HepG2 (cell line): Measurements from ENCODE around the gene PRRT2. TPM values are rescaled to one million over a fixed set of nuclear protein-coding genes. Genes with fewer than 3 reads are reported as not detected.
A peak's percentile ranks its signal among the peaks of the same experiment; 100 is the strongest.

ENCODE experiments used
- ATAC-seq: fragments of 200-7000 bp; cut with Tn5 transposase; 3 replicates; pipeline ENCODE4 v1.9.1; 2020; ENCODE audit warnings: mild to moderate bottlenecking, moderate library complexity
- BruUV-seq: library from RNA; stranded (reverse); fragments of 400-500 nt; replicated peaks from 2 replicates; lab custom pipeline; 2021; lab: Mats Ljungman, UMichigan
- CTCF ChIA-PET: fragments of 300-600 bp; formaldehyde crosslinking; extraction: SDS; loops from one replicate; lab custom pipeline; 2021; ENCODE audit warnings: low total read pairs, inconsistent platforms, low intra/inter-chr PET ratio; lab: Yijun Ruan, JAX
- POLR2A ChIA-PET: fragments of 350-600 bp; sonication (Branson Sonifier 250); formaldehyde crosslinking; loops from one replicate; lab custom pipeline; 2020; ENCODE audit warnings: antibody characterized with exemption, inconsistent platforms; lab: Yijun Ruan, JAX
- DNase-seq: peaks from one replicate; pipeline ENCODE4 v3.0.0-alpha.2; 2015; ENCODE audit warnings: low spot score
- FAIRE-seq: peaks from 3 replicates; lab custom pipeline; 2011; peaks lifted over from hg19 to GRCh38; lab: Jason Lieb, UNC
- H2AFZ ChIP-seq: one replicate; pipeline ENCODE4 v1.6.1; 2011; ENCODE audit warnings: low read length, inconsistent platforms
- H3K27ac ChIP-seq: fragments of 300-600 bp; 3 replicates; pipeline ENCODE4 v1.8.0; 2011; ENCODE audit warnings: mixed run types, mild to moderate bottlenecking, mixed read lengths, low read length, inconsistent platforms; ENCODE audit not compliant: insufficient read depth; ENCODE audit errors: extremely low read length
- H3K27me3 ChIP-seq, 2 experiments: fragments of 200-600 bp in 1 of 2; 2 replicates in 1 of 2; 3 replicates in 1 of 2; pipeline versions ENCODE4 v1.6.0 to v1.8.0; 2011; ENCODE audit warnings: low read length in 2 of 2, mild to moderate bottlenecking in 2 of 2, moderate library complexity in 2 of 2, inconsistent platforms in 1 of 2; ENCODE audit not compliant: insufficient read depth in 2 of 2, control insufficient read depth in 1 of 2
- H3K36me3 ChIP-seq, 2 experiments: fragments of 200-600 bp in 1 of 2; replicated peaks in 1 of 2; 2 replicates in 1 of 2; 3 replicates in 1 of 2; pipeline versions ENCODE4 v1.5.1 to v1.8.0; 2011; ENCODE audit warnings: low read length in 2 of 2, inconsistent platforms in 1 of 2; ENCODE audit not compliant: insufficient read depth in 2 of 2, control insufficient read depth in 1 of 2
- H3K4me1 ChIP-seq: 2 replicates; pipeline ENCODE4 v1.5.1; 2012; ENCODE audit warnings: low read length, inconsistent platforms; ENCODE audit not compliant: insufficient read depth
- H3K4me2 ChIP-seq: 2 replicates; pipeline ENCODE4 v1.6.0; 2011; ENCODE audit warnings: low read depth, low read length, inconsistent platforms
- H3K4me3 ChIP-seq, 3 experiments: fragments of 200-600 bp in 1 of 3; sonication (generic), shearing (Covaris generic) in 1 of 3; replicated peaks in 1 of 3; 2 replicates each; pipeline ENCODE4 v1.5.1; 2011 to 2016; ENCODE audit warnings: low read length in 3 of 3, inconsistent platforms in 2 of 3, low read depth in 2 of 3, mild to moderate bottlenecking in 2 of 3, control low read depth in 1 of 3, mixed read lengths in 1 of 3; ENCODE audit not compliant: insufficient read depth in 1 of 3
- H3K79me2 ChIP-seq: one replicate; pipeline ENCODE4 v1.6.1; 2011; ENCODE audit warnings: low read length, inconsistent platforms; ENCODE audit not compliant: insufficient read depth
- H3K9ac ChIP-seq: 2 replicates; pipeline ENCODE4 v1.6.0; 2011; ENCODE audit warnings: mild to moderate bottlenecking, low read depth, low read length, inconsistent platforms; ENCODE audit not compliant: insufficient read depth
- H3K9me3 ChIP-seq: 2 replicates; pipeline ENCODE4 v1.5.1; 2012; ENCODE audit warnings: mild to moderate bottlenecking, low read length
- H4K20me1 ChIP-seq: 2 replicates; pipeline ENCODE4 v1.6.0; 2011; ENCODE audit warnings: inconsistent platforms, mild to moderate bottlenecking, low read length, moderate library complexity; ENCODE audit not compliant: insufficient read depth
- DPF2 ChIP-seq: sonication (generic); formaldehyde crosslinking; IDR thresholded peaks from 2 replicates; pipeline ENCODE4 v1.4.0; 2020; ENCODE audit warnings: mild to moderate bottlenecking, low read depth, missing genetic modification reagents, borderline replicate concordance
- EED ChIP-seq: sonication (generic); formaldehyde crosslinking; IDR thresholded peaks from 2 replicates; pipeline ENCODE4 v1.5.0; 2020; ENCODE audit warnings: mild to moderate bottlenecking, missing genetic modification reagents
- GABPB1 ChIP-seq: IDR thresholded peaks from 2 replicates; pipeline ENCODE4 v1.6.1; 2016; ENCODE audit warnings: mild to moderate bottlenecking, missing genetic modification reagents, moderate library complexity, missing compliant biosample characterization
- GATAD1 ChIP-seq: IDR thresholded peaks from 2 replicates; pipeline ENCODE4 v1.6.1; 2016; ENCODE audit warnings: missing genetic modification reagents, missing compliant biosample characterization
- HHEX ChIP-seq: IDR thresholded peaks from 2 replicates; pipeline ENCODE4 v1.6.1; 2016; ENCODE audit warnings: control low read depth
- KDM4B ChIP-seq: sonication (generic); formaldehyde crosslinking; IDR thresholded peaks from 2 replicates; pipeline ENCODE4 v1.4.0; 2020; ENCODE audit warnings: missing genetic modification reagents
- MBNL3 ChIP-seq: fragments of 250-450 bp; sonication (Bioruptor Pico); conservative IDR thresholded peaks from 2 replicates; pipeline ENCODE4 v1.8.0; 2022; ENCODE audit warnings: mild to moderate bottlenecking, inconsistent platforms
- NFIB ChIP-seq: sonication (generic); formaldehyde crosslinking; IDR thresholded peaks from 2 replicates; pipeline ENCODE4 v1.9.0; 2021; ENCODE audit warnings: missing genetic modification reagents, mild to moderate bottlenecking, borderline replicate concordance
- POLR2A ChIP-seq, 2 experiments: IDR thresholded peaks; 2 replicates each; pipeline ENCODE4 v1.6.1; 2011; ENCODE audit warnings: low read depth in 2 of 2, low read length in 2 of 2, mild to moderate bottlenecking in 1 of 2, moderate library complexity in 1 of 2; ENCODE audit not compliant: insufficient read depth in 1 of 2
- REXO4 ChIP-seq: sonication (generic); formaldehyde crosslinking; IDR thresholded peaks from 2 replicates; pipeline ENCODE4 v1.8.0; 2022; ENCODE audit warnings: missing genetic modification reagents, mild to moderate bottlenecking, borderline replicate concordance
- SATB2 ChIP-seq: sonication (generic); formaldehyde crosslinking; IDR thresholded peaks from 2 replicates; pipeline ENCODE4 v1.5.0; 2020; ENCODE audit warnings: missing genetic modification reagents
- SOX5 ChIP-seq: IDR thresholded peaks from 2 replicates; pipeline ENCODE4 v1.6.1; 2016; ENCODE audit warnings: borderline replicate concordance
- TCF12 ChIP-seq, 2 experiments: fragments of 450-650 bp in 1 of 2; sonication (generic) in 1 of 2; formaldehyde crosslinking in 1 of 2; IDR thresholded peaks; 2 replicates each; pipeline versions ENCODE4 v1.6.1 to v1.8.0; 2017 to 2022; ENCODE audit warnings: antibody characterized with exemption in 1 of 2, mild to moderate bottlenecking in 1 of 2, missing genetic modification reagents in 1 of 2, moderate library complexity in 1 of 2
- THYN1 ChIP-seq: sonication (generic); formaldehyde crosslinking; IDR thresholded peaks from 2 replicates; pipeline ENCODE4 v1.8.1; 2023; ENCODE audit warnings: low read depth, mild to moderate bottlenecking, moderate library complexity, missing genetic modification reagents, borderline replicate concordance
- ZC3H4 ChIP-seq: sonication (generic); formaldehyde crosslinking; IDR thresholded peaks from 2 replicates; pipeline ENCODE4 v1.4.0; 2020; ENCODE audit warnings: missing genetic modification reagents, borderline replicate concordance
- ZNF292 ChIP-seq: sonication (generic); formaldehyde crosslinking; IDR thresholded peaks from 2 replicates; pipeline ENCODE4 v1.8.1; 2022; ENCODE audit warnings: mild to moderate bottlenecking, low read depth, missing genetic modification reagents, borderline replicate concordance
- ZNF431 ChIP-seq: sonication (generic); formaldehyde crosslinking; IDR thresholded peaks from 2 replicates; pipeline ENCODE4 v1.9.0; 2022; ENCODE audit warnings: missing genetic modification reagents, low read depth, mild to moderate bottlenecking, borderline replicate concordance
- ZNF530 ChIP-seq: sonication (generic); formaldehyde crosslinking; IDR thresholded peaks from 2 replicates; pipeline ENCODE4 v1.5.0; 2020; ENCODE audit warnings: low read depth, mild to moderate bottlenecking, missing genetic modification reagents
- ZNF670 ChIP-seq: sonication (generic); formaldehyde crosslinking; IDR thresholded peaks from 2 replicates; pipeline ENCODE4 v1.8.0; 2022; ENCODE audit warnings: mild to moderate bottlenecking, missing genetic modification reagents, borderline replicate concordance
- WGBS: methylation state at CpG from one replicate; pipeline ENCODE4 v1.1.6; 2017; ENCODE audit warnings: low lambda C conversion rate; 5-methylcytosine and 5-hydroxymethylcytosine counted together
- in situ Hi-C: cut with HindIII; loops from 2 replicates; pipeline ENCODE4 v1.10.0; 2017; ENCODE audit warnings: low pct_unique_long_range_greater_than_20kb; ENCODE audit not compliant: extremely low pct_ligation_motif_present
- intact Hi-C: fragments of 100-400 bp; cut with micrococcal nuclease; formaldehyde crosslinking; loops from one replicate; pipeline ENCODE4 v1.10.0; 2022; ENCODE audit not compliant: unreplicated experiment
- polyA plus RNA-seq, 8 experiments: library from polyadenylated mRNA; depleted of rRNA in 3 of 8; stranded (reverse) in 7 of 8; unstranded in 1 of 8; fragments of >200 nt; fragmentation: Illumina TruSeq in 4 of 8; extraction: Trizol in 4 of 8; gene quantifications; 2 replicates each; pipeline versions ENCODE4 v1.2.1 to v1.2.3, GENCODE V29; 2011 to 2016; ENCODE audit warnings: low read depth in 4 of 8, missing spikeins in 1 of 8, mixed read lengths in 1 of 8; ENCODE audit not compliant: insufficient read depth in 1 of 8
- total RNA-seq, 5 experiments: library from RNA; depleted of rRNA; stranded (reverse); fragments of >200 nt; fragmentation: Illumina TruSeq; extraction: Trizol; gene quantifications; 2 replicates each; pipeline ENCODE4 v1.2.3, GENCODE V29; 2016; ENCODE audit warnings: low read depth in 1 of 5
- TF ChIP-seq, protein P1 (sequence below): sonication (generic); formaldehyde crosslinking; IDR thresholded peaks from 2 replicates; pipeline ENCODE4 v1.8.0; 2022; ENCODE audit warnings: missing genetic modification reagents, mild to moderate bottlenecking, inconsistent platforms, borderline replicate concordance
- TF ChIP-seq, protein P2 (sequence below): IDR thresholded peaks from 2 replicates; pipeline ENCODE4 v1.6.1; 2016; ENCODE audit warnings: missing compliant biosample characterization, missing genetic modification reagents, borderline replicate concordance

The PRRT2 gene
- total and polyA plus RNA-seq, 2 of the 13 experiments (the other 11 are each of a cell fraction or from before 2014, with no cell fraction given) = 0.51 to 1.1 TPM

DNA sequence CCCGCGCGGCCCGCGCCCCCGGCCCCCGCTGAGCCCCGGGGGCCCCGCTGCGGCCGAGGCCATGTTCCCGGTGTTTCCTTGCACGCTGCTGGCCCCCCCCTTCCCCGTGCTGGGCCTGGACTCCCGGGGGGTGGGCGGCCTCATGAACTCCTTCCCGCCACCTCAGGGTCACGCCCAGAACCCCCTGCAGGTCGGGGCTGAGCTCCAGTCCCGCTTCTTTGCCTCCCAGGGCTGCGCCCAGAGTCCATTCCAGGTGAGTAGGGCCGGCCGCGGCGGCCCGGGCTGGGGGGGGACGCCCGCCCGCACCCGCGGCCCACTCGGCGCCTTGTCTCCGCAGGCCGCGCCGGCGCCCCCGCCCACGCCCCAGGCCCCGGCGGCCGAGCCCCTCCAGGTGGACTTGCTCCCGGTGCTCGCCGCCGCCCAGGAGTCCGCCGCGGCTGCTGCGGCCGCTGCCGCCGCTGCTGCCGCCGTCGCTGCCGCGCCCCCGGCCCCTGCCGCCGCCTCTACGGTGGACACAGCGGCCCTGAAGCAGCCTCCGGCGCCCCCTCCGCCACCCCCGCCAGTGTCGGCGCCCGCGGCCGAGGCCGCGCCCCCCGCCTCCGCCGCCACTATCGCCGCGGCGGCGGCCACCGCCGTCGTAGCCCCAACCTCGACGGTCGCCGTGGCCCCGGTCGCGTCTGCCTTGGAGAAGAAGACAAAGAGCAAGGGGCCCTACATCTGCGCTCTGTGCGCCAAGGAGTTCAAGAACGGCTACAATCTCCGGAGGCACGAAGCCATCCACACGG lies 5.2 kb upstream of the PRRT2 start:
- Histone ChIP-seq H4K20me1 (peaks cover 23% of the 10 kb centered on the region; the same call in 1 of the 2 replicates), H3K4me3 (peak overlapping the region; percentile 68 to 85 (median 77)), H3K4me1 (peaks cover 60% of the 10 kb centered on the region), H3K4me2 (peak overlapping the region; percentile 88), H3K79me2 (peaks cover 22% of the 10 kb centered on the region), H3K9me3 (no peaks in the 10 kb centered on the region), H3K9ac (peak overlapping the region; percentile 85), H2AFZ (no peak overlapping the region), H3K27ac (peak overlapping the region; percentile 90), H3K36me3 (peaks cover 10 to 46% of the 10 kb centered on the region in 2 experiments), H3K27me3 (no peaks in the 10 kb centered on the region)
- DNase-seq (peak; percentile 76), ATAC-seq (no peak), FAIRE-seq (no peak)
- no TSS peak for BruUV-seq
- CTCF ChIA-PET = interaction anchor here (1.8 kb wide), 1 partner anchor 42 kb away, joined by 5 read pairs; no protein-coding TSS in a partner anchor
- WGBS = under 1% methylated on average over 44 of the region's 99 CpGs
- POLR2A ChIA-PET = interaction anchor here (0.6 to 3.7 kb wide), 27 partner anchors 10 to 259 kb away, joined by 3 to 80 read pairs (median 4); partner anchors contain the start of genes ALDOA, ASPHD1, CDIPT and KIF22
- in situ Hi-C loops = loop anchor here (25.0 kb wide), 1 partner anchor 855 kb away; the partner anchor contains the start of genes FBRS and PRR14
- intact Hi-C loops = no loop called here
- no peak for TF ChIP-seq ZNF670 (CRISPR knock-in tag)
- TF ChIP-seq ZC3H4 (CRISPR knock-in tag) = peak; percentile 86; the same call in 1 of the 2 replicates
- no peak for TF ChIP-seq DPF2 (CRISPR knock-in tag)
- no peak for TF ChIP-seq MBNL3 (CRISPR knock-in tag)
- no peak for TF ChIP-seq ZNF530 (CRISPR knock-in tag)
- TF ChIP-seq, protein P1, sequence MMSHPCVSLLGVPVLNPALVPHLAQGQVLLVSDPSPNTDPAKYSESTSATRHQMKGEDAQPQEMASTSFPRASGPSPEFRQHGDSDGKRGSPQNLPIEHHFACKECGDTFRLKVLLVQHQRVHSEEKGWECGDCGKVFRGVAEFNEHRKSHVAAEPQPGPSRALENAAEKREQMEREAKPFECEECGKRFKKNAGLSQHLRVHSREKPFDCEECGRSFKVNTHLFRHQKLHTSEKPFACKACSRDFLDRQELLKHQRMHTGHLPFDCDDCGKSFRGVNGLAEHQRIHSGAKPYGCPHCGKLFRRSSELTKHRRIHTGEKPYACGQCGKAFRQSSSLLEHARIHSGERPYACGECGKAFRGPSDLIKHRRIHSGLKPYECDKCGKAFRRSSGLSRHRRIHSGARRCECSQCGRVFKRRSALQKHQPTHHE = no peak
- TF ChIP-seq GABPB1 = peak; percentile 50; the same call in 1 of the 2 replicates
- 0 out of 2 replicates have a peak, but pooled peaks have one; percentile 50 for TF ChIP-seq KDM4B (CRISPR knock-in tag)
- no peak for TF ChIP-seq NFIB (CRISPR knock-in tag)
- no peak for TF ChIP-seq ZNF292 (CRISPR knock-in tag)
- TF ChIP-seq REXO4 = no peak
- no peak for TF ChIP-seq HHEX (CRISPR knock-in tag)
- no peak for TF ChIP-seq EED
- no peak for TF ChIP-seq SATB2 (CRISPR knock-in tag)
- no peak for TF ChIP-seq THYN1 (CRISPR knock-in tag)
- TF ChIP-seq POLR2A (IDR thresholded peaks at IDR 0.05; ENCODE audit: insufficient read depth in 1 of 2, low read depth in 2 of 2, low read length in 2 of 2) = peak in 1 of 2 experiments; percentile 58; a peak in 1 of 4 replicates
- no peak for TF ChIP-seq SOX5 (CRISPR knock-in tag)
- TF ChIP-seq GATAD1 (CRISPR knock-in tag) = no peak
- no peak for TF ChIP-seq TCF12 (IDR thresholded peaks at IDR 0.05)
- TF ChIP-seq TCF12 (CRISPR knock-in tag; IDR thresholded peaks at IDR 0.05) = no peak; the same call in 1 of the 2 replicates
- TF ChIP-seq, protein P2, sequence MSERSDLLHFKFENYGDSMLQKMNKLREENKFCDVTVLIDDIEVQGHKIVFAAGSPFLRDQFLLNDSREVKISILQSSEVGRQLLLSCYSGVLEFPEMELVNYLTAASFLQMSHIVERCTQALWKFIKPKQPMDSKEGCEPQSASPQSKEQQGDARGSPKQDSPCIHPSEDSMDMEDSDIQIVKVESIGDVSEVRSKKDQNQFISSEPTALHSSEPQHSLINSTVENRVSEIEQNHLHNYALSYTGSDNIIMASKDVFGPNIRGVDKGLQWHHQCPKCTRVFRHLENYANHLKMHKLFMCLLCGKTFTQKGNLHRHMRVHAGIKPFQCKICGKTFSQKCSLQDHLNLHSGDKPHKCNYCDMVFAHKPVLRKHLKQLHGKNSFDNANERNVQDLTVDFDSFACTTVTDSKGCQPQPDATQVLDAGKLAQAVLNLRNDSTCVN (CRISPR knock-in tag) = no peak
- no peak for TF ChIP-seq ZNF431
